CMK (cell line): ENCODE measurements around the gene RAB32.
A peak's percentile ranks its signal among the peaks of the same experiment; 100 is the strongest.
"Not testable (repeated sequence)": the region's sequence is repeated elsewhere in the genome, so short reads cannot be mapped to it uniquely, and the experiment has no call there.

ENCODE experiments used
- DNase-seq: peaks from one replicate; pipeline ENCODE4 v3.0.0-alpha.2; 2010; ENCODE audit warnings: low read depth

Gene RAB32

DNA sequence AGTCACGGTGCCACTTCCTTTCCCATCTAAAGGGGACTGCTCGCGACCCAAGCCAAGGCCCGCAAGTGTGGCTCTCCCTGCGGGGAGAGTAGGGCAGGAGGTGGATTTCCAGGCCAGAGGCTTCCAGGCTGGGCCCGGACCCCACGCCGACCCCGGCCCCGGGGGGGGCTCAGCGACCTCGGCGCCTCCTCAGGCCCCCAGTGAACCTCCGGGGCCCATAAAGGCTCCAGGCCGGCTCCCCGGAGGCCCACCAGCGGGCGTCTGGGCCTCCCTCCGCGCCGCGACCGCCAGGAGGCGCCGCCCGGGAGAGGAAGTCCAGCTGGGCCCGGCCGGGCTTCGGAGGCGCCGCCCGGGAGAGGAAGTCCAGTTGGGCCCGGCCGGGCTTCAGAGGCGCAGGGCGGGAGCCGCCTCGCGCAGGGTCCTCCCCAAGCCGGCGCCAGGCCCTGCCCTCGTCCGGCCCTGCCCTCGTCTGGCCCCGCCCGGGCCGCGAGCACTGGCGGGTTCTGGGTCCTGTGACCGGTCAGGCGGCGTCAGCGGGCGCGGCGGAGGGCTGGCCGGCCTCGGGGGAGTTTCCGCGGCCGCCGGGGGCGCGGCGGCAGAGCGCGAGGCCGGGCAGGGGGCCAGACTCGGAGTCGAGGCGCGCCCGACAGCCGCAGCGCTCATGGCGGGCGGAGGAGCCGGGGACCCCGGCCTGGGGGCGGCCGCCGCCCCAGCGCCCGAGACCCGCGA, at the start of gene RAB32:
RAB32 (plus strand) TSS at position 623 of the 729 bp plus-strand sequence; CDS start at position 662, 39 bp downstream.
- no peak for DNase-seq

DNA sequence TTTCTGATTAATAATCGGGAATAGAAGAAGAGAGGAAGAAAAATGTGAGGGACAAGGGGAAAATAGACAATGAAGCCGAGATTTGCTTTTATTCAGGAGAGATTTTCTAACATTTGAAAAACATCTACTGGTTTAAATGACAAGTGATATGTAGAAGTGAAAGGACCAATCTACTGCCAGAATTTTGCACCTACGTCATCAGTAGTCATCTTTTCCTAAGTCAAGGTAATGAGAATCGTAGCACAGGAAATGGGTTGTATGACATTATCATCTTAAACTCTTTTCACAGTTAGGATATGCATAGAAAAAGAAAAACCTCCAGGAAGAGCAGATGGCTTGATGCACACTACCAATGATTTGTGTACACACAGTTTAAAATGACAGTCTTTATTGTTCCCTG, 45.3 kb upstream of the RAB32 start:
- DNase-seq: no peak

DNA sequence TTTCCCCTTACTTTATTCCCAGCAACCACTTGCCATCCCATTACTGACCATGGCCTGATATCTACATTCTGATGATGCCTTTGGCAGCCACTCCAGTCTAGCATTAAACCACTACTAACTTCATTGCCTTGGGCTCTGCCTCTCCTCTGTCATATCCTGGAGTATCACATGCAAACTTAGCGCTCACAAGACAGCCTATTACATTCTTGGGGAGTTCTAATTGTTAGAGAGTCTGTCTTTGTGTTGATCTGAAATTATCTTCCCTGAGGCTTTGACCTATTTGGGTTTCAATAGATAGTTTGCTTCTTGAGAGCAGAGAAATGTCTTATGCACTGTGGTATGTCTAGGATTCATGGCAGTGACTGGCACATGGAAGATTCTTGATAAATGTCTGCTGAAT, 40.5 kb upstream of the RAB32 start:
- no peak for DNase-seq

DNA sequence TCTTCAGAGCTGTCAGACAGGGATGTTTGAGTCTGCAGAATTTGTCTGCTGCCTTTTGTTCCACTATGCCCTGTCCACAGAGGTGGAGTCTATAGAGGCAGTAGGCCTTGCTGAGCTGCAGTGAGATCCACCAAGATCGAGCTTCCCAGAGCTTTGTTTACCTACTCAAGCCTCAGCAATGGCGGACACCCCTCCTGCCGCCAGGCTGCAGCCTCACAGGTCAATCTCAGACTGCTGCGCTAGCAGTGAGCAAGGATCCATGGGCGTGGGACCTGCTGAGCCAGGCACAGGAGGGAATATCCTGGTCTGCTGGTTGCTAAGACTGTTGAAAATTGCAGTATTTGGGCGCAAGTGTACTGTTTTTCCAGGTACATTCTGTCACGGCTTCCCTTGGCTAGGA, 28.4 kb upstream of the RAB32 start:
- DNase-seq: no peak

DNA sequence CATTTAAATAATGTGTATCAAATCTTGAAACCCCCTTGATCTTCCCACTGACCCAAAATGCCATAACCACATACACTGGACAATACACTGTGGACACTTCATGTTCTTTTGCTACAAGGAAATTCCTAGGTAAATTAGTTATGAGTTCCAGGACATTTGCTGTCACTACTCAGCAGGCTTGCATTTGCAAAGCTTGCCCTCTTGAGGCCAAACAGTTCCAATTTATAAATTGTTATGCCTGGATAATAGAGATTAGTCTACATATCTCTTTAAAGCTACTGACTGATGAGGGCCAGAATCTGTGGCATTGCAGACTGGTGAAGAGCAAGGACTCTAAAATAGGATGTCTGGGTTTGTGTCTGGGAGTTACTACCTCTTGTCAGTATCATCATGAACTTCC, 17.4 kb upstream of the RAB32 start:
- no peak for DNase-seq

DNA sequence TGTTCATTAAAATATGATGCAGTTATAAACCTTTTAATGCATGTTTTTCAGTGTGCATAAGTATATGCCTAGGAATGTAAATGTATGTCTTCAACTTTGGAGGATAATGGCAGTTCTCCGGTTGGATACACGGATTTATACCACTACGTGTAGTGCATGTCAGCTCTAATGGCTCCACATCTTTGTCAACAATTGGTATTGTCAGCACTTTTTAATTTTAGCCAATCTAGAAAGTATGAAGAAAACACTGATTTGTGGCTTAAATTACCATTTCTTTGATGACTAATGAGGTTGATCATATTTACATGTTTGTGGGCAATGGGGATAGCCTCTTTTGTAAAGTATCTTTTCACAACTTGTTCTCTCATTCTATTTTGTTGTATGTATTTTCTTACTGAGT, 10.9 kb upstream of the RAB32 start:
- no peak for DNase-seq

DNA sequence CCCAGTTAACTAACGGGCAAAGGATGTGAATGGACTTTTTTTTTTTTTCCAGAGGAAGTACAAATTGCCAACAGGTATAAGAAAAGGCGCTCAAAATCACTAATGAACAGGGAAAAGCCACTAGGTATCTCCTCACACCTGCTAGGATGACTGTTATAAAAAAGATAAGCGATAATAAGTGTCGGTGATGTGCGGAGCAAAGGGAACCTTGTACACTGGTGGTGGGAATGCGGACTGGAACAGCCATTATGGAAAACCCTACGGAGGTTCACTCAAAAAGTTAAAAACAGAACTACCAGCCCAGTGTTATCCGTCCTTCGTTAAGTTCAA, 787 bp upstream of the RAB32 start:
- no peak for DNase-seq

DNA sequence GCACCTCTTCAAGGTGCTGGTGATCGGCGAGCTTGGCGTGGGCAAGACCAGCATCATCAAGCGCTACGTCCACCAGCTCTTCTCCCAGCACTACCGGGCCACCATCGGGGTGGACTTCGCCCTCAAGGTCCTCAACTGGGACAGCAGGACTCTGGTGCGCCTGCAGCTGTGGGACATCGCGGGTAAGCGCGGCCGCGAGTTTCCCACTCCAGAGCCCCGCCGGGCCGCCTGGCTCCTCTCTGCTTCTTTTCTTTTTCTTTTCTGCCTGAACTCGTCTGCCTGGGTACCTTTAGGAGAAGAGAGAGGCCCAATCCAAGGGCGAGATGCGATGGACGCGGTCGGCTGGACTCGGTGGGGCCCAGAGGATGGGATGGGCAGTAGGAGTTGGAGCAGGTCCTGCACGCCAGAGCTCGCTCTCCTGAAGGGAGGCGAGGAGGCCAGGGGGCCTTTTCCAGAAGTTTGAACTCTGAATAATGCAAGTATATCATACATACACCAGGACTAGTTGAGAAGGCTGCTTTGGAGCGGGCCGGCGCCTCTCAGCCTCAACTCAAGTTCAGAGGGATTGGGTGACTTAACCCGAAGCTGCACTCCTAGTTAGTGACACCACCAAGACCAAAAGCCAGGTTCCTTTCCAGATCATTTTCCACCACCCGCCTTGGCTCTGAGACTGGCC, 445 bp downstream of the RAB32 start:
- DNase-seq: no peak

DNA sequence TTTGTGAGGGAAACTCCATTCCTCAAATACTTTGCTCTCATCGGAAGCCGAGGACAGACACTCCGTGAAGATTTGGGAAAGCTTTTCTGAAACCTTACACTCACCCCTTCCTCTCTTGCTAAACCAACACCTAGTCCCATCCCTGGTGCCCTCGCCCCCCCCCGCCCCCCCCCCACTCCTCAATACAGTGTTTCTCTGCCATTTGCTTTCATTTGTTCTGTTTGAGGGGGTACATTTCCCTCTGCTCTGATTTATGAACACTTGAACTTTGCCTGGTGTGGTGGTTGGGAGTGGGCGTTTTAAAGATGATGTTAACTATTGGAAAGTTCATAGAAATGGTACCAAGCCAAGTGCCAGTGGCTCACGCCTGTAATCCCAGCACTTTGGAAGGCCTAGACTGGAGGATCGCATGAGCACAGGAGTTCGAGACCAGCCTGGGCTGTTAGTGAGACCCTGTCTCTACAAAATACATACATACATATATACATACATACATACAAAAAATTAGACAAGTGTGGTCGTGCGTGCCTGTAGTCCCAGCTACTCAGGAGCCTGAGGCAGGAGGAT, 1.1 kb downstream of the RAB32 start:
- no peak for DNase-seq

DNA sequence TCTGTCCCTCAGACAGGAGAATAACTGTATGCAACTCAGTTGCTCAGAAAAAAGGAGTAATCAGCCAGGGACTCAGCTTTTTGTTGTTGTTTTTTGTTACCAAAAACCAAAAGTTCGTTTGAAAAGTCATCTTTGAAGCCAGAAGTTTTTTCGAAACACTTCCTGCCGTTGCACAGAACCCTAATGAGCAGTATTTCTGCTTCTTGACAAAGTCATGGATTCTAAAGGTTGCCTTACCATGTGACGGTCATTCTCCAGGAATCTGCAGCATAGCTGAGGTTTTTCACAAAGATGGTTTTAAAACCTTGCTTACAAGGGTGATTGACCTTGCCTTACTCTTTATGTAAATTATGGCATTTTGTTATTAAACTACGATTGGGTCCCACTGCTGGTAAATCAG, 1.9 kb downstream of the RAB32 start:
- DNase-seq: no peak

DNA sequence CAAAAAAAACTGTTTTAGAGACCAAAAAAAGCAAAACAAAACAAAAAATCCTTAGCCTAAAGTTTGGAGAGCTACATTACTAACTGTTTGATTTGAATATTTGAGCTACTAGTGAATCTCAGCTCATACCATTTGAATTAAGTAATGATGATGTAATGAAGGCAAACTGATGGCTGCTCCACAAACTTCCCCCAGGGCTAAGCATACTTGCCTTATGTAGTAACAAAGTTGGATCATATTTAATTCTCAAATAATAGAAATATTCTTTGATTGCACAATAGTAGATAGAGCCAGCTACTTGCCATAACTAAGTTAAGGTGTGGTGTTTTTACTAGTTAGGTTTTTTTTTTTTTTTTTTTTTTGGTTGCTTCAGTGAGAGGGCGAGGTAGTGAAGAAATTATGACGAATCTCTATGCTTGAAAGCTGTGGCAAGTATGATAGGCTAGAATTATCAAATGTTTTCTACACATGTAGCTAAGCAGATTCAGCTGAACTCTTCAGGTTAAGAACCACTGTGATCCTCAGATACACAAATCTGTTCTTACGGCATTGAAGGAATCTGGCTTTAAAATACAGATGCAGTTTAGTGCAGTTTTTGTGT, 2.9 kb downstream of the RAB32 start:
- DNase-seq: no peak

DNA sequence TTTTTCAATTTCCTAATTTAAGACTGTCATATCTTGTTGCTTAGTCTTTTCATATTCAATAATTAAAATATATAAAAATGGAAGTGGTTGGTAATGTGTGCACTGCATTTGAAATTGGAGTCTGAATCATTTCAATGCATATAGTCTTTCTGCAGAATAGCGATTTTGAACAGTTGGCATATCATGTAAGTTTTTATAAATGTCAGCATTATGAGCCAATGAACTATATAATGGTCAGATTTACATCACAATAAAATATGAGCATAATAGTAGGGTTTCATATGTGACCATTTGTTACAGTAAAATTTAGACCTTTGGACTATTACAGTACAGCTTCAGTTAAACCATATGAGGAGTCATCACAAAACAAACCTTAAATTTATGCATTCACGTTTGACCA, 4.3 kb downstream of the RAB32 start:
- no peak for DNase-seq

DNA sequence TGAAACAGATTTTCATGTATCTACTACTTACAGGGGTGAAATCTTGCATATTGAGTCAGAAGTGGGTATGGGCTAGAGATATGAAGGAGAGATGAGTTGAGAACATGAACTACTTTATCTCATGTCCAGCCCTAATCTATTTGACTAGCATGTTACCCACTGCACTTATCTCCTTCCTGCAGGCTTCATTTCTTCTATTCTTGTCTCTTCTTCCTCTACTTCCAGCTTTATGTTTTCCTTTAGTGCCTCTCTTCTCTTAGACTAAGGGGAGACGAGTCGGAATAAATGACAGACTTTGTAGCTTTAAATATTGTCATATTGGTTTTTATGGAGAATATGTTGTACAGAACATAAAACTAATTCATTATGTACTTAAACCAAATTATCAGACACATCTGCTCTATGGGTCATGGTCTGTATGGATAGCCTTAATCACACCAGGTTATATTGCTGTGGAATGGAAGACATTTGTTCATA, 5.3 kb downstream of the RAB32 start:
- peak; percentile 52 for DNase-seq

DNA sequence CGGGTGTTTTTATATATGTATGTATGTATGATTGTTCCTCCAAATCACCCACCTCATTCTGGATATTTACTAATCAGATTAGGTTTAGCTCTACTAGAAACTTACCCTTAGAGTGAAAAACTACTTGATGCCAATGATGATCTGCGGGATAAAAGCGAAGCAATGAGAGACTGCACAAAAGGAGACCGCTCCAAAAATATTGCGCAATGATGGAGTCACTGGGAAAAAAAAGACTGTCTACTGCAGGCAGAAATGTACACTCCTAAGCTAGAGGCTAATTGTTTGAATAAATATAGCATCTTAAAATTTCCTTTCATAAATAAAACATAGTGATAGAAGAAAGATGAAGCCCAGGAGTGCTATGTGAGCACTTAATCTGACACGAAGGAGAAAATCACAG, 7.3 kb downstream of the RAB32 start:
- no peak for DNase-seq

DNA sequence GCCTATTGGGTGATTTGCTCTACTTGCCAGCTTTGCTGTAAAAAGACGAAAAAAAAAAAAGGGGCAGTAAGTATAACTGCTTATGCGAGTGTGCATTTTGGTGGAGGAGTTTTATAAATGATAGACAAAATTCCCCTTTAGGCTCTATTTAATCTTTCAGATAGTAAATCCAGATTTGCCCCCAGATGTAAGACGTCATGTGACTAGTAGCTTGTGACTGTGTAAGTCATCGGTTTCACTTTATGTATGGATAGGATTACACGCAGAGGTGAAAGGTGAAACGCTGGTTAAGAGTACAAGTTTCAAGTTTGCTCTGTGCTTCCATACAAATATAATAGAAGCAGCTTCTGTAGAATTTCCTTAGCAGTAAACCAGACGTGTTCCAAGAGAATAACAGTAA, 7.9 kb downstream of the RAB32 start:
- DNase-seq: no peak

DNA sequence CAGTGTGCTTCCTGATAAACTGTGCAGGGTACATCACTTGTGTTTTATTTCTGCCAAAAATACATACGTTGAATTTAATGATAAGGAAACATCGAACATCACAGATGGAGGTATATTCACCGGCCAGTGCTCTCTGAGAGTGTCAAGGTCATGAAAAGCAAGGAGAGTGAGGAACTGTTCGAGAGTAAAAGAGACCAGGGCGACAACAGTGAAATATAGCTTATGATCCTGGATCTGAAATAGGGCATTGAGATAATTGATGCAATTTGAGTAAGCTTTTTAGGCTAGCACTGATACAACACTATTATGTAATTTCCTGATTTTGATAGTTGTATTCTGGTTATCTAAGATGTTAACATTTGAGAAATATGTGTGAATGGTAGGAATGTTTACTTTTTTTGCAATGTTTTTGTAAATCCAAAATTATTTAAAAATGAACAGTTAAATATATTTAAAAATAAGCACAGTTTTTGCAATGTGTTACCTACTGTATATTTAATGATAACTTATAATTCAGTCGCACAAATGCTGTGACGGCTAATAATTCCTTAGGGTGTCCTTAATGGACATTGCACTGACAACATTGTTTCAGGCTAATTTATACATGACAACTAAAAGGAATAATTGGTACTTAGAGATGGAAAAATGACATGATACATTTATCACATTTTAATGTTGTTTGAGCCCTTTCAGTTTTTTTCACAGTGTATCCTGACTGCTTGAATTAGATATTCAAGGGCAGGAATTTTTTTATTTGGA, 9.9 kb downstream of the RAB32 start:
- DNase-seq: no peak

DNA sequence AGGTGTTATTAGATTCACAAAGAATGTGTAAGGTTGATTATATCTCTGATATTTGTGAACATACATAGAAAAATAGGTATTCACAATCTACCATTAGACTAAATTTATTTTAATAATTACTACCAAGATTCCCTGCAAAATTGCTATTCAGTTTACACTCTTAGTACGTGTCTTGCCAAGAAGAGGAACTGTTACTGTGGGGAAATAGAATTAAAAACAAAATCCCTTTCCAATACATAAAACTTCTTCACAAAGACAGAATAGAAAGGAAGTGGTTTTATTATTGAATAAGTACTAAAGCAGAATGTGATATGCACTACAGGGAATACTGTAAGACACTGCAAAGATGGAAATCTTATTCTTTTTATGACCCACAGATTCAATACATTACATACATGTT, 17.0 kb downstream of the RAB32 start:
- no peak for DNase-seq

DNA sequence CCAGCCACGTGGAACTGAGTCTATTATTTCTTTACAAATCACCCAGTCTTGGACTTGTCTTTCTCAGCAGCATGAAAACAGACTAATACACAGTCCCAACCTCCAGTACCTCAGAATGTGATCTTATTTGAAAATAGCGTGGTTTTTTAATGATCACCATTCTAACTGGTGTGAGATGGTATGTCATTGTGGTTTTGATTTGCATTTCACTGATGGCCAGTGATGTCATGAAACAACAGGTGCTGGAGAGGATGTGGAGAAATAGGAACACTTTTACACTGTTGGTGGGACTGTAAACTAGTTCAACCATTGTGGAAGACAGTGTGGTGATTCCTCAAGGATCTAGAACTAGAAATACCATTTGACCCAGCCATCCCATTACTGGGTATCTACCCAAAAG, 23.0 kb downstream of the RAB32 start:
- not testable (repeated sequence) for DNase-seq

DNA sequence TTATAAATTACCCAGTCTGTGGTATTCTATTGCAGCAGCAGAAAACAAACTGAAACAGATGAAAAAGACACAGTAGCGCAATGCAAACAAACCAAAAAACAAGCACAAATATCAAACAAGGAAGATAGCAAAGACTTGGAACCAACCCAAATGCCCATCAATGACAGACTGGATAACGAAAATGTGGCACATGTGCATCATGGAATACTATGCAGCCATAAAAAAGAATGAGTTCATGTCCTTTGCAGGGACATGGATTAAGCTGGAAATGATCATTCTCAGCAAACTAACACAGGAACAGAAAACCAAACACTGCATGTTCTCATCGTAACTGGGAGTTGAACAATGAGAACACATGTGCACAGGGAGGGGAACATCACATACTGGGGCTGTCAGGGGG, 25.0 kb downstream of the RAB32 start:
- DNase-seq: not testable (repeated sequence)

DNA sequence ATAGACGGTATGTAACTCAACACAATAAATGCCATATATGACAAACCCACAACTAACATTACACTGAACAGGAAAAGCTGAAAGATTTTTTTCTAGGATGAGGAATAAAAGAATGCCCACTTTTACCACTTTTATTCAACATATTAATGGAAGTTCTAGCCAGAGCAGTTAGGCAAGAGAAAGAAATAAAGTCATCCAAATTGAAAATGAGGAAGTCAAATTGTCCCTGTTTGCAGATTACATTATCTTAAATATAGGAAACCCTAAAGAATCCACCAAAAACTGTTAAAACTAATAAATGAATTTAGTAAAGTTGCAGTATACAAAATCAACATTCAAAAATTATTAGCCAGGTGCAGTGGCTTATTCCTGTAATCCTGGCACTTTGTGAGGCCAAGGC, 30.6 kb downstream of the RAB32 start:
- DNase-seq: no peak

DNA sequence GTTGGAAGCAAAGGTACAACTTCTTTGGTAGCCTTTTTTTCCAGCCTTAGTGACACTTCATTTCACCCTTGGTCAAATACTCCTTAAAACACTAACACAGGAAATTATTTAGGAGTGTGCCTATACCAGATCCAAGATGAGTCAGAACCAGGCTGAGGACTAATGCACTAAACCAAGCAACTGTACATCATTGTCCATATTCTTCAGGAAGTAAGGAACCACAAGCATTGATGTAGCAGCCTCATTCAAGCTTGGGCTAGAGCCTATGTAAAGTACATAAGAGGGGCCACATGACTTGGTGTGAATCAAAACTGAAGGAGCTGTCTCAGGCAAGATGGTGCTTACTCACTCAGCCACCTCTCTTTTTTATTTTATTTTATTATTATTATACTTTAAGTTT, 34.4 kb downstream of the RAB32 start:
- no peak for DNase-seq

DNA sequence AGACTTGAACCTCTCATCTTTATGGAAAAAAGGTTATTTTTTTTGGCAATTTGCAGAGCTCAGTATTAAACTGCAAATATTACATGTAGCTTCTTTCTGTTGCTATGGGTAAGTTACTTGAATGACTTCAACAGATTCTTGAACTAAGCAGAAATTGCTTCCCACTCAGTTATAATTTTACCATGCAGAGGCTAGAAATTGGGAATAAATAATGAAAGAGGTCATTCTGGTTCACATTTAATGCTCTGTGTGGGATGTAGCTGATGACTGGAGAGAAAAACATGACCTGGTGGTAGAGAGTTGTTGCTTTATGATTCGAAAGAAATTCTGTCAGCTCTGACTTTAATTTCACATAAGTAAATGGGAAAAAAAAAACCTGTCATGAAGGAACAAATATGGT, 38.3 kb downstream of the RAB32 start:
- DNase-seq: no peak
